HG03039 (cell line): Measurements from ENCODE around the gene TPI1.
"Not testable (repeated sequence)": the region's sequence is repeated elsewhere in the genome, so short reads cannot be mapped to it uniquely, and the experiment has no call there.

Source experiments
- ATAC-seq: cut with Tn5 transposase; IDR thresholded peaks from one replicate; pipeline ENCODE4 v1.9.1; 2021; ENCODE audit warnings: mild to moderate bottlenecking, moderate library complexity; ENCODE audit not compliant: unreplicated experiment

Gene TPI1

GRCh38 chr12:6890789-6891645 lies 23.7 kb downstream of the TPI1 start:
- ATAC-seq, result peak; percentile 89

GRCh38 chr12:6891646-6892001 lies 24.3 kb downstream of the TPI1 start:
- ATAC-seq, result no peak

- ATAC-seq, result not testable (repeated sequence)
These were observed 25.4 kb downstream of the TPI1 start for GRCh38 chr12:6892683-6893082.

- no peak for ATAC-seq
These were observed 27.0 kb downstream of the TPI1 start for GRCh38 chr12:6894321-6894720.

GRCh38 chr12:6896846-6897435 lies 29.6 kb downstream of the TPI1 start:
- ATAC-seq, result no peak

- no peak for ATAC-seq
These were observed 32.1 kb downstream of the TPI1 start for GRCh38 chr12:6899427-6899826.

- ATAC-seq, result no peak
These were observed 32.6 kb downstream of the TPI1 start for GRCh38 chr12:6899837-6900519.

- no peak for ATAC-seq
These were observed 35.1 kb downstream of the TPI1 start for GRCh38 chr12:6902448-6902847.

GRCh38 chr12:6903722-6904121 lies 36.4 kb downstream of the TPI1 start:
- no peak for ATAC-seq

GRCh38 chr12:6904280-6905276 lies 37.2 kb downstream of the TPI1 start, which contains the start of gene LRRC23:
Gene LRRC23 (plus strand): TSS chr12:6904822. CDS start chr12:6905634, 812 bp downstream.
- ATAC-seq, result peak; percentile 94

GRCh38 chr12:6905414-6906040 lies 38.2 kb downstream of the TPI1 start:
- ATAC-seq, result no peak

GRCh38 chr12:6908141-6908540 lies 40.8 kb downstream of the TPI1 start:
- not testable (repeated sequence) for ATAC-seq

GRCh38 chr12:6909421-6910145 lies 42.3 kb downstream of the TPI1 start:
- ATAC-seq, result no peak

- no peak for ATAC-seq
These were observed 45.0 kb downstream of the TPI1 start for GRCh38 chr12:6912164-6912935.

- peak; percentile 47 for ATAC-seq
These were observed 47.1 kb downstream of the TPI1 start, which contains the start of gene ENO2 for GRCh38 chr12:6914246-6914946. Gene ENO2 (plus strand): TSS chr12:6914580. CDS start chr12:6915833, 1,253 bp downstream.

GRCh38 chr12:6914947-6915788 lies 47.8 kb downstream of the TPI1 start:
- ATAC-seq, result no peak

GRCh38 chr12:6915789-6916285 lies 48.5 kb downstream of the TPI1 start:
- no peak for ATAC-seq
